Loucy (cell line): ENCODE data around the gene CTSC.

ENCODE experiments used
- EZH2phosphoT487 ChIP-seq: fragments of 200-600 bp; IDR thresholded peaks from 2 replicates; pipeline ENCODE4 v1.6.1; 2018; ENCODE audit warnings: antibody characterized with exemption, mild to moderate bottlenecking, moderate library complexity, borderline replicate concordance
- TF ChIP-seq, protein P1 (sequence below): fragments of 200-600 bp; sonication (generic); conservative IDR thresholded peaks from 2 replicates; pipeline ENCODE4 v1.5.1; 2014; ENCODE audit warnings: mild to moderate bottlenecking, antibody characterized with exemption, low read length

DNA sequence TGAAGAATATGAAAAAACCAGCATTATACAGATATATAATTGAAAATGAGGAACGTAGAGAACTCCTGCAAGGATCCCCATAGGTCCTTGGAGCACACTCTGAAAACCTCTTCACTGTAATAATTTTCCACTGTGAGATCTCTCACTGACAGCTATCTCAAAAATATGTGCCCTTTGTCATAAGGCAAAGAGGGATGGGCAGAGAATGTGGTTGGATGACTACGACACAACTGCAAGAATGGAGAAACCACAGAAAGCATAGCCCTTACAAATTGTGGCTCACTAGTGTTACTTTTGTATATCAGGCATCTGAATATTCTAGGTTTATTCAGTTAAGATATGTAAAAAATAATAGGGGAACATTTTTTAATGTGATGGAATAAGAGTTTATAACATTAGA is 7.9 kb upstream of the CTSC start:
- TF ChIP-seq, protein P1, sequence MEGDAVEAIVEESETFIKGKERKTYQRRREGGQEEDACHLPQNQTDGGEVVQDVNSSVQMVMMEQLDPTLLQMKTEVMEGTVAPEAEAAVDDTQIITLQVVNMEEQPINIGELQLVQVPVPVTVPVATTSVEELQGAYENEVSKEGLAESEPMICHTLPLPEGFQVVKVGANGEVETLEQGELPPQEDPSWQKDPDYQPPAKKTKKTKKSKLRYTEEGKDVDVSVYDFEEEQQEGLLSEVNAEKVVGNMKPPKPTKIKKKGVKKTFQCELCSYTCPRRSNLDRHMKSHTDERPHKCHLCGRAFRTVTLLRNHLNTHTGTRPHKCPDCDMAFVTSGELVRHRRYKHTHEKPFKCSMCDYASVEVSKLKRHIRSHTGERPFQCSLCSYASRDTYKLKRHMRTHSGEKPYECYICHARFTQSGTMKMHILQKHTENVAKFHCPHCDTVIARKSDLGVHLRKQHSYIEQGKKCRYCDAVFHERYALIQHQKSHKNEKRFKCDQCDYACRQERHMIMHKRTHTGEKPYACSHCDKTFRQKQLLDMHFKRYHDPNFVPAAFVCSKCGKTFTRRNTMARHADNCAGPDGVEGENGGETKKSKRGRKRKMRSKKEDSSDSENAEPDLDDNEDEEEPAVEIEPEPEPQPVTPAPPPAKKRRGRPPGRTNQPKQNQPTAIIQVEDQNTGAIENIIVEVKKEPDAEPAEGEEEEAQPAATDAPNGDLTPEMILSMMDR = no peak
- no peak for TF ChIP-seq EZH2phosphoT487
